H9 (cell line): ENCODE results near the gene SLC4A1. TPM values are rescaled to one million over a fixed set of nuclear protein-coding genes. Genes with fewer than 3 reads are reported as not detected.
A peak's percentile ranks its signal among the peaks of the same experiment; 100 is the strongest.

Source experiments
- DNase-seq: peaks from one replicate; pipeline ENCODE4 v3.0.0-alpha.2; 2017
- H2AFZ ChIP-seq: one replicate; pipeline ENCODE4 v1.6.1; 2013; ENCODE audit warnings: mild to moderate bottlenecking, low read length, control low read depth, moderate library complexity
- H2AK5ac ChIP-seq: 2 replicates; pipeline ENCODE4 v1.6.1; 2013; ENCODE audit warnings: low read length, control low read depth, mixed read lengths; ENCODE audit not compliant: insufficient read length
- H2BK120ac ChIP-seq: one replicate; pipeline ENCODE4 v1.6.1; 2013; ENCODE audit warnings: low read depth, mild to moderate bottlenecking, low read length, control low read depth, inconsistent platforms; ENCODE audit not compliant: poor library complexity, severe bottlenecking
- H2BK12ac ChIP-seq: 2 replicates; pipeline ENCODE4 v1.6.1; 2013; ENCODE audit warnings: low read length, control low read depth, mixed read lengths, low read depth; ENCODE audit not compliant: insufficient read length
- H2BK15ac ChIP-seq: 2 replicates; pipeline ENCODE4 v1.6.1; 2013; ENCODE audit warnings: low read depth, low read length, control low read depth
- H2BK20ac ChIP-seq: one replicate; pipeline ENCODE4 v1.6.1; 2013; ENCODE audit warnings: low read depth, mild to moderate bottlenecking, low read length, control low read depth, inconsistent platforms; ENCODE audit not compliant: poor library complexity, severe bottlenecking
- H2BK5ac ChIP-seq: 2 replicates; pipeline ENCODE4 v1.6.1; 2013; ENCODE audit warnings: low read length, control low read depth, mixed read lengths; ENCODE audit not compliant: insufficient read length
- H3K14ac ChIP-seq: 2 replicates; pipeline ENCODE4 v1.6.1; 2013; ENCODE audit warnings: low read length, control low read depth; ENCODE audit not compliant: insufficient read depth
- H3K18ac ChIP-seq: 2 replicates; pipeline ENCODE4 v1.6.1; 2013; ENCODE audit warnings: low read depth, mild to moderate bottlenecking, mixed read lengths, low read length, control low read depth; ENCODE audit not compliant: insufficient read length
- H3K23ac ChIP-seq: 2 replicates; pipeline ENCODE4 v1.6.1; 2013; ENCODE audit warnings: low read length, control low read depth, mixed read lengths, low read depth; ENCODE audit not compliant: insufficient read length
- H3K23me2 ChIP-seq: 2 replicates; pipeline ENCODE4 v1.6.1; 2013; ENCODE audit warnings: low read depth, mild to moderate bottlenecking, mixed read lengths, low read length, control low read depth; ENCODE audit not compliant: insufficient read length, poor library complexity, severe bottlenecking
- H3K27ac ChIP-seq: 2 replicates; pipeline ENCODE4 v1.5.1; 2013; ENCODE audit warnings: low read length, control low read depth, mixed read lengths, low read depth; ENCODE audit not compliant: insufficient read length
- H3K27me3 ChIP-seq: 2 replicates; pipeline ENCODE4 v1.6.1; 2013; ENCODE audit warnings: low read length, control low read depth, inconsistent platforms; ENCODE audit not compliant: insufficient read depth
- H3K4ac ChIP-seq: 2 replicates; pipeline ENCODE4 v1.6.1; 2013; ENCODE audit warnings: low read depth, mild to moderate bottlenecking, control low read depth, inconsistent platforms, low read length, moderate library complexity
- H3K4me1 ChIP-seq: 2 replicates; pipeline ENCODE4 v1.6.1; 2013; ENCODE audit warnings: low read length, control low read depth, inconsistent platforms; ENCODE audit not compliant: insufficient read depth
- H3K4me2 ChIP-seq: 2 replicates; pipeline ENCODE4 v1.6.1; 2013; ENCODE audit warnings: low read length, control low read depth, mixed read lengths; ENCODE audit not compliant: insufficient read length, insufficient read depth
- H3K56ac ChIP-seq: 2 replicates; pipeline ENCODE4 v1.6.1; 2013; ENCODE audit warnings: low read depth, mild to moderate bottlenecking, mixed read lengths, low read length, control low read depth; ENCODE audit not compliant: insufficient read length
- H3K79me1 ChIP-seq: 2 replicates; pipeline ENCODE4 v1.6.1; 2013; ENCODE audit warnings: low read depth, mild to moderate bottlenecking, moderate library complexity, low read length, control low read depth, inconsistent platforms; ENCODE audit not compliant: insufficient read depth, poor library complexity, severe bottlenecking
- H3K79me2 ChIP-seq: 2 replicates; pipeline ENCODE4 v1.6.1; 2013; ENCODE audit warnings: low read length, control low read depth, inconsistent platforms; ENCODE audit not compliant: insufficient read depth
- H3K9ac ChIP-seq: 2 replicates; pipeline ENCODE4 v1.6.1; 2013; ENCODE audit warnings: low read length, control low read depth, mixed read lengths; ENCODE audit not compliant: insufficient read length; ENCODE audit errors: extremely low read depth
- H3K9me3 ChIP-seq: one replicate; pipeline ENCODE4 v1.6.1; 2013; ENCODE audit warnings: low read depth, low read length, inconsistent platforms; ENCODE audit not compliant: control insufficient read depth
- H3T11ph ChIP-seq: one replicate; pipeline ENCODE4 v1.6.1; 2013; ENCODE audit warnings: mild to moderate bottlenecking, low read length, control low read depth, inconsistent platforms
- H4K20me1 ChIP-seq: one replicate; pipeline ENCODE4 v1.6.1; 2013; ENCODE audit not compliant: control insufficient read depth, insufficient read length, insufficient read depth
- H4K5ac ChIP-seq: 2 replicates; pipeline ENCODE4 v1.6.1; 2013; ENCODE audit warnings: low read depth, mild to moderate bottlenecking, mixed read lengths, low read length, control low read depth; ENCODE audit not compliant: insufficient read length
- H4K8ac ChIP-seq: replicated peaks from 2 replicates; pipeline ENCODE4 v1.6.1; 2013; ENCODE audit warnings: low read length, control low read depth, mixed read lengths, low read depth; ENCODE audit not compliant: insufficient read length
- H4K91ac ChIP-seq: 2 replicates; pipeline ENCODE4 v1.6.1; 2013; ENCODE audit warnings: low read depth, mild to moderate bottlenecking, moderate library complexity, mixed read lengths, low read length, control low read depth; ENCODE audit not compliant: insufficient read length
- H3K27ac Mint-ChIP-seq, 3 experiments: 2 replicates in 2 of 3; 3 replicates in 1 of 3; pipeline ENCODE4 v1.8.0; 2020 to 2021; ENCODE audit warnings: mixed read lengths in 3 of 3, mild to moderate bottlenecking in 1 of 3, moderate library complexity in 1 of 3
- H3K27me3 Mint-ChIP-seq: 2 replicates; pipeline ENCODE4 v1.8.0; 2021; ENCODE audit warnings: low read depth, mild to moderate bottlenecking, moderate library complexity, mixed read lengths
- H3K36me3 Mint-ChIP-seq, 3 experiments: 2 replicates in 2 of 3; 3 replicates in 1 of 3; pipeline ENCODE4 v1.8.0; 2020 to 2021; ENCODE audit warnings: low read depth in 3 of 3, mixed read lengths in 3 of 3; ENCODE audit not compliant: insufficient read depth in 1 of 3
- H3K4me1 Mint-ChIP-seq, 2 experiments: 2 replicates each; pipeline ENCODE4 v1.8.0; 2020; ENCODE audit warnings: mixed read lengths in 2 of 2
- H3K4me3 Mint-ChIP-seq, 2 experiments: 2 replicates in 1 of 2; 3 replicates in 1 of 2; pipeline ENCODE4 v1.8.0; 2020 to 2021; ENCODE audit warnings: mild to moderate bottlenecking in 2 of 2, mixed read lengths in 2 of 2, moderate library complexity in 1 of 2
- H3K9me3 Mint-ChIP-seq, 2 experiments: 2 replicates in 1 of 2; 3 replicates in 1 of 2; pipeline ENCODE4 v1.8.0; 2020; ENCODE audit warnings: mild to moderate bottlenecking in 2 of 2, mixed read lengths in 2 of 2, moderate library complexity in 1 of 2
- WGBS: extraction: QIAGEN DNeasy Blood & Tissue Kit; methylation state at CpG from one replicate; pipeline ENCODE4 v1.1.7; 2013; ENCODE audit warnings: missing lambda C conversion rate, low lambda C conversion rate, mixed read lengths; ENCODE audit not compliant: insufficient read length; ENCODE audit errors: extremely low coverage; 5-methylcytosine and 5-hydroxymethylcytosine counted together
- total RNA-seq: library from RNA; stranded (reverse); gene quantifications from 2 replicates; pipeline ENCODE4 v1.2.1, GENCODE V29; 2021
- TF ChIP-seq, protein P1 (sequence below): fragments of 200-600 bp; sonication (generic); conservative IDR thresholded peaks from 3 replicates; pipeline ENCODE4 v1.8.0; 2021; ENCODE audit warnings: antibody characterized with exemption, mild to moderate bottlenecking

The SLC4A1 gene
- total RNA-seq, 1 experiment from 2014 or later: not detected

- peaks cover 2% of the 10 kb centered on the region for H4K20me1 ChIP-seq
- H3K18ac ChIP-seq: no peak overlapping the region
- no peak overlapping the region for H2AFZ ChIP-seq
- H2BK120ac ChIP-seq: no peak overlapping the region
- peaks cover 0 to 3% (median 0%) of the 10 kb centered on the region in 3 experiments; a peak in 1 of 7 replicates for H3K36me3 Mint-ChIP-seq
- H3K9ac ChIP-seq: no peak overlapping the region
- no CpG with 5 or more reads among the region's 17 CpGs for WGBS
- no peak overlapping the region for H3K27ac ChIP-seq
- no peak overlapping the region for H2BK20ac ChIP-seq
- TF ChIP-seq, protein P1, sequence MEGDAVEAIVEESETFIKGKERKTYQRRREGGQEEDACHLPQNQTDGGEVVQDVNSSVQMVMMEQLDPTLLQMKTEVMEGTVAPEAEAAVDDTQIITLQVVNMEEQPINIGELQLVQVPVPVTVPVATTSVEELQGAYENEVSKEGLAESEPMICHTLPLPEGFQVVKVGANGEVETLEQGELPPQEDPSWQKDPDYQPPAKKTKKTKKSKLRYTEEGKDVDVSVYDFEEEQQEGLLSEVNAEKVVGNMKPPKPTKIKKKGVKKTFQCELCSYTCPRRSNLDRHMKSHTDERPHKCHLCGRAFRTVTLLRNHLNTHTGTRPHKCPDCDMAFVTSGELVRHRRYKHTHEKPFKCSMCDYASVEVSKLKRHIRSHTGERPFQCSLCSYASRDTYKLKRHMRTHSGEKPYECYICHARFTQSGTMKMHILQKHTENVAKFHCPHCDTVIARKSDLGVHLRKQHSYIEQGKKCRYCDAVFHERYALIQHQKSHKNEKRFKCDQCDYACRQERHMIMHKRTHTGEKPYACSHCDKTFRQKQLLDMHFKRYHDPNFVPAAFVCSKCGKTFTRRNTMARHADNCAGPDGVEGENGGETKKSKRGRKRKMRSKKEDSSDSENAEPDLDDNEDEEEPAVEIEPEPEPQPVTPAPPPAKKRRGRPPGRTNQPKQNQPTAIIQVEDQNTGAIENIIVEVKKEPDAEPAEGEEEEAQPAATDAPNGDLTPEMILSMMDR: no peak
- no peak overlapping the region for H4K8ac ChIP-seq
- H3K4me3 Mint-ChIP-seq: peak overlapping the region in 1 of 2 experiments; percentile 46; a peak in 2 of 5 replicates
- H2BK15ac ChIP-seq: no peak overlapping the region; the same call in 1 of the 2 replicates
- H3K14ac ChIP-seq: no peak overlapping the region
- no peak overlapping the region; a peak in 1 of 7 replicates for H3K27ac Mint-ChIP-seq
- H2BK12ac ChIP-seq: no peak overlapping the region
- H2BK5ac ChIP-seq: no peak overlapping the region
- no peak overlapping the region for H3K4me2 ChIP-seq
- peaks cover 26% of the 10 kb centered on the region for H3K23me2 ChIP-seq
- no peak overlapping the region for H4K91ac ChIP-seq
- H3K4me1 Mint-ChIP-seq: peaks cover 35 to 49% of the 10 kb centered on the region in 2 experiments
- no peak overlapping the region for H3K4ac ChIP-seq
- H2AK5ac ChIP-seq: no peak overlapping the region
- no peaks in the 10 kb centered on the region for H3K79me1 ChIP-seq
- no peak overlapping the region for H3K23ac ChIP-seq
- no peaks in the 10 kb centered on the region for H3K79me2 ChIP-seq
- H3K9me3 ChIP-seq: no peaks in the 10 kb centered on the region
- H3K56ac ChIP-seq: no peak overlapping the region
- no peak overlapping the region for H3T11ph ChIP-seq
- peaks cover 43% of the 10 kb centered on the region for H3K27me3 Mint-ChIP-seq
- H3K27me3 ChIP-seq: peaks cover 8% of the 10 kb centered on the region; the same call in 1 of the 2 replicates
- no peaks in the 10 kb centered on the region for H3K9me3 Mint-ChIP-seq
- no peak for DNase-seq
- H4K5ac ChIP-seq: no peak overlapping the region
- peaks cover 4% of the 10 kb centered on the region; the same call in 1 of the 2 replicates for H3K4me1 ChIP-seq
These were observed 44.6 kb upstream of the SLC4A1 start for GRCh38 chr17:44312396-44313104.
